ENCODE data around the gene CDC37.
"Not testable (repeated sequence)": the region's sequence is repeated elsewhere in the genome, so short reads cannot be mapped to it uniquely, and the experiment has no call there.

The CDC37 gene

DNA sequence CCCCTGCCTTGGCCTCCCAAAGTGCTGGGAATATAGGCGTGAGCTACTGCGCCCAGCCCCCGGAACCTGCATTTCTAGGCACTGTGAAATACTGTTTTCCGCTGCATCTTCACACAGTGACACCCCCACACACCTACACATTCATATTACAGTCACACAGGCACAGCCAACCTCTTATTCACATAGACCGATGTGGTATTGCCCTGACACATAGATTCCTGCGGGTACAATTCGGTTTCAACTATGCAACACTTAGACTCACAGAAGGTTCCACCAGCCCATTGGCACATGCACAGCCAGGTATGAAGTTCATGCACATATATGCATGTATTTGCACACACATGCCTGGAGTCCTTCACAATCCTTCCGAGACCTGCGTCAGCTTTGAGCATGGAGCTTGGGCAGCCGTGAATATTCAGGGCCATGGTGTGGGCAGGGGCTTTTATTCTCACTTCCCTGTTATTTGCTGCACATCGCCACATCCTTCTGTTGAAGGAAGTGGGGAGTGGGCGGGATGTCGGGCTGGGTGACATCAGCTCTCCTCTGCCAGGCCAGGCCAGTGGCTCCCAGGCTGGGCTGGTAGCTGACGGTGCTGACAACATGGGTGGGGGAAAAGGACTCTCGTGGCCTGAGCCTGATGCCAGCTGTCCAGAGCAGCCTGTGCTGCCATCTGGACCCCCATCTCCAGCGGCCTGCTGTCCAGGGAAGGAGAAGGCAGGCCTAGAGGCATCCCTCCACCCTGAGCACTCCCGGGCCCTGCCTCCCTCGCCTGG lies 5.4 kb upstream of the CDC37 start:
- Histone ChIP-seq H3K27ac (ENCODE audit: insufficient read depth, low read length, poor library complexity, severe bottlenecking) (peak overlapping the region; percentile 52), H3K4me3 (ENCODE audit: insufficient read depth, low read depth, low read length, poor library complexity, severe bottlenecking) (no peak overlapping the region), H3K36me3 (ENCODE audit: control insufficient read depth, insufficient read depth, low read length) (no peaks in the 10 kb centered on the region), H3K9me3 (ENCODE audit: control insufficient read depth, low read length) (no peaks in the 10 kb centered on the region), H3K4me1 (ENCODE audit: control insufficient read depth, insufficient read depth, low read length, poor library complexity, severe bottlenecking) (peaks cover 50% of the 10 kb centered on the region), H3K27me3 (replicated peaks; ENCODE audit: control insufficient read depth, insufficient read depth, low read length, poor library complexity, severe bottlenecking) (no peaks in the 10 kb centered on the region)
- no peak for DNase-seq

DNA sequence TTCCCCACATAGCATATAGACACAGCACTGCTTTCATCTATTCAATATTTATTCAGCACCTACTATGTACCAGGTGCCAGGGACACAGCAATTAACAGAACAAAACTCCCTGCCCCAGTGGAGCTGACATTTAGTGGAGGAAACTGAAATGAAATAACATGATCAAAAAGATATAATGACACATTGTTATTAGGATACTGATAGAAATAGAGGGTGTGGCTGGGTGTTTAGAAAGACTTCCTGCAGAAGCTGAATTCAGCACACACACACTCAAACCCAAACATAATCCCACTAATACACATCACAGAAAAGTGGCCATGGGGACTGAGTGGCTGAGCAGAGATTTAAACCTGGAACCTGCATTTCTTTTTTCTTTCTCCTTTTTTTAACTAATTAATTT lies 3.8 kb upstream of the CDC37 start:
- Histone ChIP-seq H3K9me3 (ENCODE audit: control insufficient read depth, low read length) (no peaks in the 10 kb centered on the region), H3K4me1 (ENCODE audit: control insufficient read depth, insufficient read depth, low read length, poor library complexity, severe bottlenecking) (peaks cover 55% of the 10 kb centered on the region), H3K4me3 (ENCODE audit: insufficient read depth, low read depth, low read length, poor library complexity, severe bottlenecking) (no peak overlapping the region), H3K27ac (ENCODE audit: insufficient read depth, low read length, poor library complexity, severe bottlenecking) (no peak overlapping the region), H3K27me3 (replicated peaks; ENCODE audit: control insufficient read depth, insufficient read depth, low read length, poor library complexity, severe bottlenecking) (no peaks in the 10 kb centered on the region), H3K36me3 (ENCODE audit: control insufficient read depth, insufficient read depth, low read length) (no peaks in the 10 kb centered on the region)
- DNase-seq = no peak

DNA sequence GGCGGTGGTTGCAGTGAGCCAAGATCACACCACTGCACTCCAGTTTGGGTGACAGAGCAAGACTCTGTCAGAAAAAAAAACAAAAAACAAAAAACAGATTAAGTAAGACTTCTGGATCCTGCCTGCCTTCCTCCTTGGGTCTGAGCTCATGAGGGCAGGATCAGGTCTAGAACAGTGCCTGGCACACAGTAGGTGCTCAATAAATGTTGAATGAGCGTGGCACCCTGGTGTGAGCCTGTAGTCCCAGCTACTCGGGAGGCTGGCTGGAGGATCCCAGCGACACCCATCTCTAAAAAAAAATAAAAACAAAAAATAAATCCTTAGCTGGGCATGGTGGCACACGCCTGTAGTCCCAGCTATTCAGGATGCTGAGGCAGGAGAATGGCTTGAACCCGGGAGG lies 2.8 kb upstream of the CDC37 start:
- no peaks in the 10 kb centered on the region for H3K27me3 ChIP-seq (replicated peaks; ENCODE audit: control insufficient read depth, insufficient read depth, low read length, poor library complexity, severe bottlenecking)
- H3K27ac ChIP-seq (ENCODE audit: insufficient read depth, low read length, poor library complexity, severe bottlenecking) = peak overlapping the region; percentile 36
- H3K4me1 ChIP-seq (ENCODE audit: control insufficient read depth, insufficient read depth, low read length, poor library complexity, severe bottlenecking) = peaks cover 57% of the 10 kb centered on the region
- no peaks in the 10 kb centered on the region for H3K9me3 ChIP-seq (ENCODE audit: control insufficient read depth, low read length)
- H3K4me3 ChIP-seq (ENCODE audit: insufficient read depth, low read depth, low read length, poor library complexity, severe bottlenecking) = no peak overlapping the region
- no peaks in the 10 kb centered on the region for H3K36me3 ChIP-seq (ENCODE audit: control insufficient read depth, insufficient read depth, low read length)
- DNase-seq = no peak

DNA sequence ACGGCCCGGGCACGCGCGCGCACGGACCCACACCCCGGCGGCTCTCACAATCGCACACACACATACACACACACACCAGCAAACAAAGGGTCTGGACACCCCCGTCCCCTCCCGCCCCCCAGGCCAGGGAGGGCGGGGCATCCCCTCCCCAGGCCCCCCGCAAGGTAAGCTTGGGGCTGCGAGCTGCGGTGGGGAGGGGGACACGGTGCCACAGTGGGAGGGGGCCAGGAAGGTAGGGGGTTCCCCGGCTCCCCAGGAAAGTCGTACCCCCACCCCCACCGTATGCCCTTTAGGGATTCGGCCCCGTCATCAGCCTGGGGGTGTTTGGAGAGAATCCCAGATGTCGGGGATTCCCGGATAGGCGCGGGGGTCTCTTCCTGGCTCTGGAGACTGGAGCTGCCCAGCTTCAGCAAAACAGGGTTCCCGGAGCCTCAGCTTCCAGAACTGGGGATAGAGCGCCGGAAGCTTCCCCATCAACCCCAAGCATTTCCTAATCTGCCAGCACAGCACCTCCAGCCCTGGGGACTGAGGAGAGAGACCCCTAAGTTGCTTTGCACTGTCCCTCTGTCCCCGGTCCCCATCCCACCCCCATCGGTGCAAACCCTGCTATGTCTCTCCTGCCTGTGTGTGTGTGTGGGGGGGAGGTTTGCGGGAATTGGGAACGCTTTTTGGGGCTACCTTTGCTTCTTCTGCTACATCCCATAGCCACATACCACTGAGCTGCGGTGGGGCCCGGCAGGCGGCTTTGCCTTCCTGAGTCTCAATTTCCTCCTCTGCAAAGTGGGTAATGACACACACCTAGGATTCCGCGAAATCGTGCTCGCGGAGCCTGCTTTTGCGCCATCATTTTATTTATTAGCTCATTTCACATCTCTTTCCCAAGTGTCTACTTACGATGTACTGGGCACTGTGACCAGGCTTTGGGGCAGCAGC lies 1.8 kb upstream of the CDC37 start:
- Histone ChIP-seq H3K4me1 (ENCODE audit: control insufficient read depth, insufficient read depth, low read length, poor library complexity, severe bottlenecking) (peaks cover 62% of the 10 kb centered on the region), H3K9me3 (ENCODE audit: control insufficient read depth, low read length) (no peaks in the 10 kb centered on the region), H3K27me3 (replicated peaks; ENCODE audit: control insufficient read depth, insufficient read depth, low read length, poor library complexity, severe bottlenecking) (no peaks in the 10 kb centered on the region), H3K4me3 (ENCODE audit: insufficient read depth, low read depth, low read length, poor library complexity, severe bottlenecking) (peak overlapping the region; percentile 89), H3K27ac (ENCODE audit: insufficient read depth, low read length, poor library complexity, severe bottlenecking) (peak overlapping the region; percentile 98), H3K36me3 (ENCODE audit: control insufficient read depth, insufficient read depth, low read length) (no peaks in the 10 kb centered on the region)
- peak in 1 of 3 donors; percentile 44 for DNase-seq

DNA sequence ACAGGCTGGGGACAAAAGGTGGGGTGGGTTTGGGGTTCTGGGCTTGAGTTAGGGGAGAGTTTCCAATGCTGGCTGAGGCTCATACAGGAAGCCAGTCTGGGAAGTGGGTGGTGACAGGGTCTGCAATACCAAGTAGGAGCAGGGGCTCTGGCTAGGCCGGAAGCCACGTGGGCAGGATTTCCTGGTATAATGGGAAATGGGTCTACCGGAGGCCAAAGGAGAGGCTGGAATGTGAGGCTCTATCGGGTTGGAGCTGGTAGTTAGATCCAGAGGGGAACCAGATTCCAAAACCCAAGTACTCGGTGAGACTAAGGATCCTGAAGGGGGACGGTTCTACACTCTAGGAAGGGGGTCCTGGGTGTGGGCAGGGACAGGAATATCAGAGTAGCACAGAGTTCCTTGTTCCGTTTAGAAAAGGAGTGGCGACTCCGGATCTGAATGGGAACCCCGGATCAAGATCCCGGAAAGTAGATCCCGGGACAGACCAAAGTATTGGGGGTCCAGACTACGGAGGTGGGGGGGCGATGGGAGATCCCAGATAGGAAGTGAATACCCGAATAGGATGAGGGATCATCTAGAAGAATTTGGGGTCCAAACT lies 802 bp downstream of the CDC37 start:
- Histone ChIP-seq H3K4me3 (ENCODE audit: insufficient read depth, low read depth, low read length, poor library complexity, severe bottlenecking) (peak overlapping the region; percentile 89), H3K27me3 (replicated peaks; ENCODE audit: control insufficient read depth, insufficient read depth, low read length, poor library complexity, severe bottlenecking) (no peaks in the 10 kb centered on the region), H3K36me3 (ENCODE audit: control insufficient read depth, insufficient read depth, low read length) (no peaks in the 10 kb centered on the region), H3K27ac (ENCODE audit: insufficient read depth, low read length, poor library complexity, severe bottlenecking) (peak overlapping the region; percentile 98), H3K4me1 (ENCODE audit: control insufficient read depth, insufficient read depth, low read length, poor library complexity, severe bottlenecking) (peaks cover 45% of the 10 kb centered on the region), H3K9me3 (ENCODE audit: control insufficient read depth, low read length) (no peaks in the 10 kb centered on the region)
- DNase-seq = peak in 1 of 3 donors; percentile 50

DNA sequence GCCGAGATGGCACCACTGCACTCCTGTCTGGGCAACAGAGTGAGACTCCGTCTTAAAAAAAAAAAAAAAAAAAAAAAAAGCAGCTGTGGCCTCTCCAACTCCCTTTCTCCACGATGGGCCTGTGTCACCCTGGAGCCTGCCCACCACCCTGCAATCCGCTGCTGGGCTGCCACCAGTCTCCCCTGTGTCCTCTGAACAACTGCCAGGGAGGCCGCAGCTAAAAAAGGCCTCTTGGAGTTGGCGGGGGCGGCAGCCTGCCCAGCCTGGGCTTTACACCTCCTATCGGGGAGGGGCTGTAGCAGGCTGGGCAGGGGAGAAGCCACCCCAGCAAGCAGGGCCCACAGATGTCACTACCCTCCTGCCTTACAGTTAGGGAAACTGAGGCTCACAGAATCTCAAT lies 3.5 kb downstream of the CDC37 start:
- no peak for DNase-seq
- Histone ChIP-seq H3K27me3 (replicated peaks; ENCODE audit: control insufficient read depth, insufficient read depth, low read length, poor library complexity, severe bottlenecking) (no peaks in the 10 kb centered on the region), H3K4me3 (ENCODE audit: insufficient read depth, low read depth, low read length, poor library complexity, severe bottlenecking) (no peak overlapping the region), H3K9me3 (ENCODE audit: control insufficient read depth, low read length) (no peaks in the 10 kb centered on the region), H3K4me1 (ENCODE audit: control insufficient read depth, insufficient read depth, low read length, poor library complexity, severe bottlenecking) (peaks cover 35% of the 10 kb centered on the region), H3K36me3 (ENCODE audit: control insufficient read depth, insufficient read depth, low read length) (peaks cover 11% of the 10 kb centered on the region), H3K27ac (ENCODE audit: insufficient read depth, low read length, poor library complexity, severe bottlenecking) (no peak overlapping the region)

DNA sequence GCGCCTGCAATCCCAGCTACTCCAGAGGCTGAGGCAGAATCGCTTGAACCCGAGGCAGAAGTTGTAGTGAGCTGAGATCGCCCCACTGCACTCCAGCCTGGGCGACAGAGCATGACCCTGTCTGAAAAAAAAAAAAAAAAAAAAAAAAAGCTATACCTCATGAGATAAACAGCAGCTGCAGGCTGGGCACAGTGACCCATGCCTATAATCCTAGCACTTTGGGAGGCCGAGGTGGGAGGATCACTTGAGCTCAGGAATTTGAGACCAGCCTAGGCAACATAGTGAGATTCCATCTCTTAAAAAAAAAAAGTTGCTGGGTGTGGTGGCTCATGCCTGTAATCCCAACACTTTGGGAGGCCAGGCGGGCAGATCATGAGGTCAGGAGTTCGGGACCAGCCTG lies 4.0 kb downstream of the CDC37 start:
- not testable (repeated sequence) for DNase-seq; H3K4me3 ChIP-seq (ENCODE audit: insufficient read depth, low read depth, low read length, poor library complexity, severe bottlenecking); H3K9me3 ChIP-seq (ENCODE audit: control insufficient read depth, low read length); H3K27ac ChIP-seq (ENCODE audit: insufficient read depth, low read length, poor library complexity, severe bottlenecking); H3K27me3 ChIP-seq (replicated peaks; ENCODE audit: control insufficient read depth, insufficient read depth, low read length, poor library complexity, severe bottlenecking)
- peaks cover 30% of the 10 kb centered on the region for H3K4me1 ChIP-seq (ENCODE audit: control insufficient read depth, insufficient read depth, low read length, poor library complexity, severe bottlenecking)
- peaks cover 14% of the 10 kb centered on the region for H3K36me3 ChIP-seq (ENCODE audit: control insufficient read depth, insufficient read depth, low read length)

DNA sequence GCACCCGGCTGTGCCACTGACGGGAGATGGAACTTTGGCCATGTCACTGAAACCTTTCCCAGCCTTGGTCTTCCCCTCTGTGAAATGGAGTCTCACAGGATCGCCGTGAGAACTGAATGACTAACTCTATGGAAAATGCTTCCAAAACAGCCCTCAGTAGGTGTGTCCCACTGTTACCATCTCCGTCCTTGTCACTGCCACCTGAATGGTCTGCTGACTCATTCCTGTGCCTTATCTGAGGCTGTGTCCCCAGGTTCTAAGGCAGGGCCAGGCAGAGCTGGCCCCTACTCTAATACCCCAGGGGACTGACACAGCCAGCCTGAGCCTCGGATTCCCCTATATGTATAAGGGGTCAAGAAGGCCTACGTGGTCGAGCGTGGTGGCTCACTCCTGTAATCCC lies 4.5 kb downstream of the CDC37 start:
- H3K36me3 ChIP-seq (ENCODE audit: control insufficient read depth, insufficient read depth, low read length) = peaks cover 16% of the 10 kb centered on the region
- H3K27me3 ChIP-seq (replicated peaks; ENCODE audit: control insufficient read depth, insufficient read depth, low read length, poor library complexity, severe bottlenecking) = no peaks in the 10 kb centered on the region
- H3K4me3 ChIP-seq (ENCODE audit: insufficient read depth, low read depth, low read length, poor library complexity, severe bottlenecking) = no peak overlapping the region
- no peaks in the 10 kb centered on the region for H3K9me3 ChIP-seq (ENCODE audit: control insufficient read depth, low read length)
- H3K4me1 ChIP-seq (ENCODE audit: control insufficient read depth, insufficient read depth, low read length, poor library complexity, severe bottlenecking) = peaks cover 26% of the 10 kb centered on the region
- no peak overlapping the region for H3K27ac ChIP-seq (ENCODE audit: insufficient read depth, low read length, poor library complexity, severe bottlenecking)
- DNase-seq = no peak

DNA sequence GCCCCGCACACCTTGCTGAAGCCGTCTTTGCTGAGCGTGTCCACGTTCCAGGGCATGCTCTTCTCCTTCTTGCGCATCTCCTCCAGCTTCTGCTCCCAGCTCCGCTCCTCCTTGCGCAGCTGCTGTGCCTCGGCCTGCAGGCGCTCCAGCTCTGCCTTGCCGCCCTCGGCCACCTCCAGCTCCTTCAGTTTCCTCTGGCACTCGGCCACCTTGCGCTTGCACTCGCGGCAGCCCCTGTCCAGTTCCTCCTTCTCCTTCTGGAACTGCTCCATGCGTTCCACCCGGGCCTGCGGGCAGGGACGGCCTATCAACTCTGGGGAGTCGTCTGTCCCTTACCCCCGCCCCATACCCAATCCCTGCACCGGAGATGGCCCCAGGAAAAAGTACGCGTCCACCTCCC lies 7.4 kb downstream of the CDC37 start:
- H3K27me3 ChIP-seq (replicated peaks; ENCODE audit: control insufficient read depth, insufficient read depth, low read length, poor library complexity, severe bottlenecking) = no peaks in the 10 kb centered on the region
- no peak for DNase-seq
- no peak overlapping the region for H3K27ac ChIP-seq (ENCODE audit: insufficient read depth, low read length, poor library complexity, severe bottlenecking)
- H3K4me1 ChIP-seq (ENCODE audit: control insufficient read depth, insufficient read depth, low read length, poor library complexity, severe bottlenecking) = peaks cover 2% of the 10 kb centered on the region
- H3K9me3 ChIP-seq (ENCODE audit: control insufficient read depth, low read length) = no peaks in the 10 kb centered on the region
- no peak overlapping the region for H3K4me3 ChIP-seq (ENCODE audit: insufficient read depth, low read depth, low read length, poor library complexity, severe bottlenecking)
- H3K36me3 ChIP-seq (ENCODE audit: control insufficient read depth, insufficient read depth, low read length) = peaks cover 41% of the 10 kb centered on the region

DNA sequence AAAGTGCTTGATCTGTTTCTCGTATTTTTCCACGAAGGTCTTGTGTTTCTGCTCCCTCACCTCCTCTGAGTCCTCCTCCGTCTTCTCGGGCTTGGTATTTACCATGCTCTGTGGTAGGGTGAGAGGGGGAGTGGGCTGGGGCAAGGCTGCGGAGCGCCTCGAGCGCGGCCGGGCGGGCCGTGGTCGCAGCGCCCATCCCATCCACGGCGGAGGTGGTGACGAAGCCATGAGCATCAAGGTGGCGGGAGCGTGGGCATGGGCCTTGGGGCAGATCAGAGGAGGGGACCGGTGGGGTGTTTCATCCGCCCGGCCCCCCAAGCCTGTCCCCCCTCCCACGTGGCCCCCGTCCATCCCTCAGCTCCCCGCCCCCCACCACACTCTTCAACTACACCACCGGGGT lies 7.9 kb downstream of the CDC37 start:
- Histone ChIP-seq H3K27ac (ENCODE audit: insufficient read depth, low read length, poor library complexity, severe bottlenecking) (no peak overlapping the region), H3K36me3 (ENCODE audit: control insufficient read depth, insufficient read depth, low read length) (peaks cover 45% of the 10 kb centered on the region), H3K9me3 (ENCODE audit: control insufficient read depth, low read length) (no peaks in the 10 kb centered on the region), H3K4me1 (ENCODE audit: control insufficient read depth, insufficient read depth, low read length, poor library complexity, severe bottlenecking) (no peaks in the 10 kb centered on the region), H3K27me3 (replicated peaks; ENCODE audit: control insufficient read depth, insufficient read depth, low read length, poor library complexity, severe bottlenecking) (no peaks in the 10 kb centered on the region), H3K4me3 (ENCODE audit: insufficient read depth, low read depth, low read length, poor library complexity, severe bottlenecking) (no peak overlapping the region)
- no peak for DNase-seq

Data from effector memory CD4-positive, alpha-beta T cell (primary cell).